ENCODE data around the gene TNRC6C. TPM values are rescaled to one million over a fixed set of nuclear protein-coding genes. Genes with fewer than 3 reads are reported as not detected.

The TNRC6C gene
- total and polyA plus RNA-seq, 2 of the 13 experiments (the other 11 are each of a cell fraction or from before 2014, with no cell fraction given): 0.66 to 4.9 TPM

DNA sequence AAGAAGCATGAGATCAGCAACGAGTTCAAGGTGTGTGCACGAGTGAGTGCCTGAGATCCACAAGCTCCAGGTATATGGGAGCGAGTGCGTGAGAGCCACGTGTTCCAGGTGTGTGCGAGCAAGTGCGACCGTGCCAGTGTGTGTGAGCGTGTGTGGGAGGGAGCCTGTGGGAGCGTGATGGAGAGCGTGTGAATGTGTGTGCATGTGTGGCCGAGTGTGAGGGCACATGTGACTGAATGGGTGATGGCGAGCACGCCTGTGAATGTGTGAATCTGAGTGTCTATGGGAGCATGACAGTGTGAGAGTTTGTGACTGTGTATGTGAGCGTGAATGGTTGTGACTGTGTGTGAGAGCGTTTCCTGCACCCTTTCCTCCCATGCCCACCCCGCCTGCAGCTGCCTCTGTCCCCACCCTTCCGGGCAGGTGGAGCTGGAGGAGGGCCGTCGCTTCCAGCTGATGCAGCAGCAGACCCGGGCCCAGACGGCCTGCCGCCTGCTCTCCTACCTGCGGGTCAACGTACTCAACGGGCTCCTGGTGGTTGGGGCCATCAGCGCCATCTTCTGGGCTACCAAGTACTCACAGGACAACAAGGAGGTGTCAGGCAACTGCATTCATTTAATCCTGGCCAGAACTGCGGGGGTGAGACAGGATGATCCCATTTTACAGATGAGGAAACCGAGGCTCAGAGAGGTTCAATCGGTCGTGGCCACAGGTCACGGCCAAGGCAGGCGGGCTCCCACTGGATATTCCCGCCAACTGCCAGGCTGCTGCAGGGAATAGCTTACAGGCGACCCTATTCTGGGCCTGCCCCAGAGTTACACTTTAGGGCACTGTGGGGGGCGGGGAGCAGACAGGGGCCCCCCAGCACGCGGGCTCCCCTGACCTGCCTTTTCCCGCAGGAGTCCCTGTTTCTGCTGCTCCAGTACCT, 175.7 kb downstream of the TNRC6C start (continued):
- TF ChIP-seq, protein P1, sequence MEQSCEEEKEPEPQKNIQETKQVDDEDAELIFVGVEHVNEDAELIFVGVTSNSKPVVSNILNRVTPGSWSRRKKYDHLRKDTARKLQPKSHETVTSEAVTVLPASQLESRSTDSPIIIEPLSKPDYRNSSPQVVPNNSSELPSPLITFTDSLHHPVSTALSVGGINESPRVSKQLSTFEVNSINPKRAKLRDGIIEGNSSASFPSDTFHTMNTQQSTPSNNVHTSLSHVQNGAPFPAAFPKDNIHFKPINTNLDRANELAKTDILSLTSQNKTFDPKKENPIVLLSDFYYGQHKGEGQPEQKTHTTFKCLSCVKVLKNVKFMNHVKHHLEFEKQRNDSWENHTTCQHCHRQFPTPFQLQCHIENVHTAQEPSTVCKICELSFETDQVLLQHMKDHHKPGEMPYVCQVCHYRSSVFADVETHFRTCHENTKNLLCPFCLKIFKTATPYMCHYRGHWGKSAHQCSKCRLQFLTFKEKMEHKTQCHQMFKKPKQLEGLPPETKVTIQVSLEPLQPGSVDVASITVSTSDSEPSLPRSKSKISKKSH (CRISPR knock-in tag; IDR thresholded peaks at IDR 0.05; ENCODE audit: borderline replicate concordance): no peak
- TF ChIP-seq GATA4 (IDR thresholded peaks at IDR 0.05; ENCODE audit: borderline replicate concordance, low read depth): no peak
- TF ChIP-seq, protein P2, sequence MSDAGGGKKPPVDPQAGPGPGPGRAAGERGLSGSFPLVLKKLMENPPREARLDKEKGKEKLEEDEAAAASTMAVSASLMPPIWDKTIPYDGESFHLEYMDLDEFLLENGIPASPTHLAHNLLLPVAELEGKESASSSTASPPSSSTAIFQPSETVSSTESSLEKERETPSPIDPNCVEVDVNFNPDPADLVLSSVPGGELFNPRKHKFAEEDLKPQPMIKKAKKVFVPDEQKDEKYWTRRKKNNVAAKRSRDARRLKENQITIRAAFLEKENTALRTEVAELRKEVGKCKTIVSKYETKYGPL (CRISPR knock-in tag; IDR thresholded peaks at IDR 0.05): no peak
- TF ChIP-seq NFRKB (IDR thresholded peaks at IDR 0.05): no peak
- TF ChIP-seq ZNF891 (CRISPR knock-in tag; IDR thresholded peaks at IDR 0.05): no peak
- no peak for TF ChIP-seq CEBPG (CRISPR knock-in tag; IDR thresholded peaks at IDR 0.05)
- no peak for TF ChIP-seq ZNF20 (CRISPR knock-in tag; IDR thresholded peaks at IDR 0.05)
- TF ChIP-seq TMF1 (CRISPR knock-in tag; IDR thresholded peaks at IDR 0.05; ENCODE audit: low read depth): no peak
- no peak for TF ChIP-seq HMG20B (CRISPR knock-in tag; conservative IDR thresholded peaks at IDR 0.05)
- TF ChIP-seq, protein P3, sequence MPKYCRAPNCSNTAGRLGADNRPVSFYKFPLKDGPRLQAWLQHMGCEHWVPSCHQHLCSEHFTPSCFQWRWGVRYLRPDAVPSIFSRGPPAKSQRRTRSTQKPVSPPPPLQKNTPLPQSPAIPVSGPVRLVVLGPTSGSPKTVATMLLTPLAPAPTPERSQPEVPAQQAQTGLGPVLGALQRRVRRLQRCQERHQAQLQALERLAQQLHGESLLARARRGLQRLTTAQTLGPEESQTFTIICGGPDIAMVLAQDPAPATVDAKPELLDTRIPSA (CRISPR knock-in tag; IDR thresholded peaks at IDR 0.05; ENCODE audit: borderline replicate concordance): no peak
- TF ChIP-seq EHMT2 (IDR thresholded peaks at IDR 0.05; ENCODE audit: borderline replicate concordance, low read depth, low read length): no peak
- no peak for TF ChIP-seq JUN (CRISPR knock-in tag; IDR thresholded peaks at IDR 0.05)
- 0 out of 2 replicates have a peak, but pooled peaks have one; percentile 31 for TF ChIP-seq HDAC1 (CRISPR knock-in tag; IDR thresholded peaks at IDR 0.05)
- TF ChIP-seq MAF1 (CRISPR knock-in tag; IDR thresholded peaks at IDR 0.05; ENCODE audit: borderline replicate concordance): no peak
- TF ChIP-seq, protein P4, sequence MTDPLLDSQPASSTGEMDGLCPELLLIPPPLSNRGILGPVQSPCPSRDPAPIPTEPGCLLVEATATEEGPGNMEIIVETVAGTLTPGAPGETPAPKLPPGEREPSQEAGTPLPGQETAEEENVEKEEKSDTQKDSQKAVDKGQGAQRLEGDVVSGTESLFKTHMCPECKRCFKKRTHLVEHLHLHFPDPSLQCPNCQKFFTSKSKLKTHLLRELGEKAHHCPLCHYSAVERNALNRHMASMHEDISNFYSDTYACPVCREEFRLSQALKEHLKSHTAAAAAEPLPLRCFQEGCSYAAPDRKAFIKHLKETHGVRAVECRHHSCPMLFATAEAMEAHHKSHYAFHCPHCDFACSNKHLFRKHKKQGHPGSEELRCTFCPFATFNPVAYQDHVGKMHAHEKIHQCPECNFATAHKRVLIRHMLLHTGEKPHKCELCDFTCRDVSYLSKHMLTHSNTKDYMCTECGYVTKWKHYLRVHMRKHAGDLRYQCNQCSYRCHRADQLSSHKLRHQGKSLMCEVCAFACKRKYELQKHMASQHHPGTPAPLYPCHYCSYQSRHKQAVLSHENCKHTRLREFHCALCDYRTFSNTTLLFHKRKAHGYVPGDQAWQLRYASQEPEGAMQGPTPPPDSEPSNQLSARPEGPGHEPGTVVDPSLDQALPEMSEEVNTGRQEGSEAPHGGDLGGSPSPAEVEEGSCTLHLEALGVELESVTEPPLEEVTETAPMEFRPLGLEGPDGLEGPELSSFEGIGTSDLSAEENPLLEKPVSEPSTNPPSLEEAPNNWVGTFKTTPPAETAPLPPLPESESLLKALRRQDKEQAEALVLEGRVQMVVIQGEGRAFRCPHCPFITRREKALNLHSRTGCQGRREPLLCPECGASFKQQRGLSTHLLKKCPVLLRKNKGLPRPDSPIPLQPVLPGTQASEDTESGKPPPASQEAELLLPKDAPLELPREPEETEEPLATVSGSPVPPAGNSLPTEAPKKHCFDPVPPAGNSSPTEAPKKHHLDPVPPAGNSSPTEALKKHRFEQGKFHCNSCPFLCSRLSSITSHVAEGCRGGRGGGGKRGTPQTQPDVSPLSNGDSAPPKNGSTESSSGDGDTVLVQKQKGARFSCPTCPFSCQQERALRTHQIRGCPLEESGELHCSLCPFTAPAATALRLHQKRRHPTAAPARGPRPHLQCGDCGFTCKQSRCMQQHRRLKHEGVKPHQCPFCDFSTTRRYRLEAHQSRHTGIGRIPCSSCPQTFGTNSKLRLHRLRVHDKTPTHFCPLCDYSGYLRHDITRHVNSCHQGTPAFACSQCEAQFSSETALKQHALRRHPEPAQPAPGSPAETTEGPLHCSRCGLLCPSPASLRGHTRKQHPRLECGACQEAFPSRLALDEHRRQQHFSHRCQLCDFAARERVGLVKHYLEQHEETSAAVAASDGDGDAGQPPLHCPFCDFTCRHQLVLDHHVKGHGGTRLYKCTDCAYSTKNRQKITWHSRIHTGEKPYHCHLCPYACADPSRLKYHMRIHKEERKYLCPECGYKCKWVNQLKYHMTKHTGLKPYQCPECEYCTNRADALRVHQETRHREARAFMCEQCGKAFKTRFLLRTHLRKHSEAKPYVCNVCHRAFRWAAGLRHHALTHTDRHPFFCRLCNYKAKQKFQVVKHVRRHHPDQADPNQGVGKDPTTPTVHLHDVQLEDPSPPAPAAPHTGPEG (CRISPR knock-in tag; IDR thresholded peaks at IDR 0.05): no peak
- TF ChIP-seq ZNF484 (CRISPR knock-in tag; IDR thresholded peaks at IDR 0.05; ENCODE audit: borderline replicate concordance, low read depth): no peak
- no peak for TF ChIP-seq ZNF430 (CRISPR knock-in tag; IDR thresholded peaks at IDR 0.05)
- TF ChIP-seq ZNF709 (CRISPR knock-in tag; IDR thresholded peaks at IDR 0.05): no peak
- TF ChIP-seq, protein P5, sequence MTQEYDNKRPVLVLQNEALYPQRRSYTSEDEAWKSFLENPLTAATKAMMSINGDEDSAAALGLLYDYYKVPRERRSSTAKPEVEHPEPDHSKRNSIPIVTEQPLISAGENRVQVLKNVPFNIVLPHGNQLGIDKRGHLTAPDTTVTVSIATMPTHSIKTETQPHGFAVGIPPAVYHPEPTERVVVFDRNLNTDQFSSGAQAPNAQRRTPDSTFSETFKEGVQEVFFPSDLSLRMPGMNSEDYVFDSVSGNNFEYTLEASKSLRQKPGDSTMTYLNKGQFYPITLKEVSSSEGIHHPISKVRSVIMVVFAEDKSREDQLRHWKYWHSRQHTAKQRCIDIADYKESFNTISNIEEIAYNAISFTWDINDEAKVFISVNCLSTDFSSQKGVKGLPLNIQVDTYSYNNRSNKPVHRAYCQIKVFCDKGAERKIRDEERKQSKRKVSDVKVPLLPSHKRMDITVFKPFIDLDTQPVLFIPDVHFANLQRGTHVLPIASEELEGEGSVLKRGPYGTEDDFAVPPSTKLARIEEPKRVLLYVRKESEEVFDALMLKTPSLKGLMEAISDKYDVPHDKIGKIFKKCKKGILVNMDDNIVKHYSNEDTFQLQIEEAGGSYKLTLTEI (CRISPR knock-in tag; conservative IDR thresholded peaks at IDR 0.05): no peak
